Measurements from ENCODE around the gene ELF2. TPM values are rescaled to one million over a fixed set of nuclear protein-coding genes. Genes with fewer than 3 reads are reported as not detected.

The ELF2 gene
- total and polyA plus RNA-seq, 2 of the 8 experiments (the other 6 are each of a cell fraction or from before 2014, with no cell fraction given) = 21.1 to 44.3 TPM

GRCh38 chr4:139050446-139050845, 126.6 kb downstream of the ELF2 start (continued):
- TF ChIP-seq SRF (IDR thresholded peaks at IDR 0.05; ENCODE audit: low read depth, low read length) (no peak), CHD7 (IDR thresholded peaks at IDR 0.05; ENCODE audit: insufficient replicate concordance, low read length) (no peak), POU5F1 (IDR thresholded peaks at IDR 0.05; ENCODE audit: low read depth, low read length) (no peak), SUZ12 (IDR thresholded peaks at IDR 0.05; ENCODE audit: low read length) (no peak), BRCA1 (IDR thresholded peaks at IDR 0.05; ENCODE audit: low read depth, low read length) (no peak)
